GM19372 (cell line): ENCODE results near the gene FBXO38.

Experiments
- ATAC-seq: cut with Tn5 transposase; IDR thresholded peaks from one replicate; pipeline ENCODE4 v1.9.1; 2021; ENCODE audit warnings: mild to moderate bottlenecking, low read depth, moderate library complexity; ENCODE audit not compliant: unreplicated experiment

FBXO38 gene

GRCh38 chr5:148383564-148384379 is at the start of gene FBXO38:
Gene FBXO38 (plus strand): TSS chr5:148383958. CDS start chr5:148394777, 10,819 bp downstream.
- peak; percentile 99 for ATAC-seq

GRCh38 chr5:148335259-148335658 is 48.5 kb upstream of the FBXO38 start, which contains the start of gene SPINK9:
Gene SPINK9 (plus strand): TSS chr5:148335559. CDS start chr5:148335614, 55 bp downstream.
- ATAC-seq, result no peak

- ATAC-seq, result no peak
Observed at GRCh38 chr5:148336704-148337435, 46.9 kb upstream of the FBXO38 start.

DNA sequence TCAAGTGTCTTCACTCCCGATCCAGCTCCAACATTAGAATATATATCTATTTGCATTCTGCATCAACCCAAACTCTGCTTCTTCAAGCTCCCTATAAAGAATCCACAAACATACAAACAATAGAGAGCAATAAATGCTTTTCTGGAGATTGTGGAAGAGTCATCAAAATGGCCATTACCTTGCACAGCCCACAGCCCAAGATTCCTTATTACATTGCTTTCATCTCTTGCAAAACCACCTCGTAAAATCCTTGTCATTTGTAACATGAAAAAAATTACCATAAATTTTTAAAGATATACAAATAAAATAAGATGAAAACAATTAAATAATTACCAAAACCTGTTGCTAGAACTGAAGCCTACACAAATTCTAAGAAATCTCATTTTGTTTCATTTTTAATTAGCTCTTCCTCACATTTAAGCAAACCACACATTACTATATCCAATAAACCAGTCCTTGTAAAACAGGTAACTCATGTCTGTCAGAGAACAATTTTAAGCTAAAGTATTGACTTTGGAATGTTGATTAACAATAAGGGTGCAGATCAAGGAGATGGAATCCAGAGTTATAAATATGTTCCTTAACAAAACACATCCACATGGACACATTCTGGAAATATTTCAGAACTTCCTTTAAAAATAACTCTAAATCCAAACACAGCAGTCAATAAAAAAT is 41.2 kb upstream of the FBXO38 start:
- ATAC-seq, result no peak

GRCh38 chr5:148343046-148343407 is 40.7 kb upstream of the FBXO38 start:
- ATAC-seq, result no peak

DNA sequence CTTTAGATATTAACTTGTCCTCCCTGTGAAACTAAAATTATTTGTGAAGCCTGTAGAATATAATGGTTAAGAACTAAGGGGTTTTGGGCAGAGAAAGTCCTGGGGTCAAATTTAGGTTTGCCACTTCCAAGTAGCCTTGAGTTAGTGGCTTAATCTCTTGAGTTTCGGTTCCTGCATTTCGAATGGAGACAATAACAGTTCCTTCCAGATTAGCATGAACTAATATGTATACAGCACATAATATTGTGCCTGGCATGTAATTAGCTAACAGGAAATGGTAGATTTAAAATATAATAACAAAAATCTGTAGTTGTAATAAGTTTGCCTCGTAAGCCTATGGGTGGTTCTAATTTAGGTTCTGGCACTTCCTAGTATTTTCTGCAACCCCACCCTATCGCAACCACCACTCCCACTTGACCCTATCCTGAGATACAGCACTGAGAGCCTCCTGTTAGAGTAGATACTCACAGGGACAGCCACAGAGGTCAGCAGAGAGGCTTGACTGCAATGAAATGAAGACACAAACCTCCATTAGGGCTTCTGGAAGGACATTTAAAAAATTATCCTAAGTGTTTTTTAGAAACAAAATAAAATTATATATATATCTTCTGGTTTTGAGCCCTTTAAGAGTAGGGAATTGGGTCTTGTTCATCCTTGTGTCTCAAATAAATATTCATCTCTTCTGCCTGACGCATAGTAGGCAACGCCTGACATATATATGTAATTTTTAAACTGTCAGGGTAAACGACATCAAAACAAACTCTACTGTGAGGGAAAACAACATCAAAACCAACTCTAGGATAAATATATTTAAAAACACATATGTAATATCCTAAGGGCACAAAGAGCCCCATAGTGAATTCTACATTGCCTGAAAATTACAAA is 39.9 kb upstream of the FBXO38 start:
- ATAC-seq, result no peak

- ATAC-seq, result no peak
Observed at GRCh38 chr5:148347706-148348105, 36.1 kb upstream of the FBXO38 start.

- ATAC-seq, result no peak
Observed at GRCh38 chr5:148352696-148353095, 31.1 kb upstream of the FBXO38 start.

DNA sequence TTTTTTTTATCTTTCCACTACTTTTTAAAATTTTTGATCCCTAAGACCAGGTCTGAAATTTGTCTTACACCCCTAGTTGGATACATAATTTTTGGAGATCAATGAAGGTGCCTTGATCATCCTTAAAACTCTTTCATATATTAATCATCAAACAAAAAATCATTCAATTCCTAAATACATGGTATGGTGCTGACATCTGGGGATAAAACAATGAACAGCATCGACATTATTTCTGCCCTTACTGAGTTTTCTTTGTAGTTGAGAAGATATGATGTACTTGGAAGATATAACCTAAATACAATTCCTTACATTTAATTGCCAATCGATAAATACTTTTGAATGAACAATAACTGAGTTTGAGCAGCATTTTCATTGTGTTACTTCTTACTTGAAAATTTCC is 30.1 kb upstream of the FBXO38 start:
- ATAC-seq, result no peak

DNA sequence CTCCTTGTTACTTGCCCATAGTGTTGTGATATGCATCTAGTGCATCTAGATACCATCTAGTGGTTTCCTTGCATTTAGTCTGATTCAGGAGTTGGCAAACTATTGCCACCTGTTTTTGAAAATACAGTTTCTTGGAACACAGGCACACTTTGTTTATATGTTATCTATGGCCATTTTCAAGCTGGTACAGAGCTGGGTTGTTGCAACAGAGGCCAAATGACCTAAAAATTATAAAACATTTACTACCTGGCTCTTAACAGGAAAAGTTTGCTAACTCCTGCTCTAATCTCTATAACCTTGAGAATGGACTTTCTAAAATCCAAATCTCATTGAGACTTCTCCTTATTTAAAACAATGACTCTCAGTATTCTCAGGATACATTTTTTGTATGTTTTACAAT is 19.4 kb upstream of the FBXO38 start:
- ATAC-seq, result no peak

DNA sequence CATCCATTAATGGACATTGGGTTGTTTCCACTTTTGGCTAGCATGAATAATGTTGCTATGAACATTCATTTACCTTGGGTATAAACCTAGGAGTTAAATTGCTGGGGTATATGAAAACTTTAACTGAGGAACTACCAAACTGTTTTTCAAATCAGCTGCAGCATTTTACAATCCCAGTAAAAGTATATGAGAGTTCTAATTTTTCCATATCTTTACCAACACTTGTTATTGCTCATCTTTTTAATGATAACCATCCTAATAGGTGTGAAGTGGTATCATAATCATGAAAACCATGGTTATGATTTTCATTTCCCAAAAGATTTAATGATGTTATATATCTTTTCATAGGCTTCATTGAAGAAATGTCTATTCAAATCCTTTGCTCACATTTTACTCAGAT is 15.5 kb upstream of the FBXO38 start:
- ATAC-seq, result no peak

DNA sequence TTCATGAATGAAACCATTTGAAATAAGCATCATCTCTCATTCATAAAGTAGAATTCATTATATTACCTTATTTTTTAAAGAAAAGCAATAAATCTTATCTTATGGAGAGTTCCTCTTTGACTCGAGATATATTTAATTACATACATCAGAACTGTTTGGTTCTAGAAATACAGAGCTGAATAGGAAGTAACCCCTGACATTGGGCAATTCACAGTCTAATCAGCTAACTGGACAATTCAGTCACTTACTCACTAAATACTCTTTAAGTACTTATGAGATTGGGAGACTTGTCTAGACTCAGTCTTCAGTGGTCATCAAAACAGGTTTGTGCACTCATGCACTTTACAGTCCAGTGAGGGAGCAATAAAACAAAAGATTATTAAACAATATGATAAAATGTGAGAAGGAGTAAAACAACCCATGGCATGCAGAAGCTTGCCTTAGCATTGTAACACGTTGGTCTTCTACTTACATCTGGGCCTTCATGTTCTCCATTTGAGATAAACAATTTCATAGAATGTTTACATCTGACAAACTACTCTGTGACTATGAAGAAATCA is 11.5 kb upstream of the FBXO38 start:
- ATAC-seq, result no peak

- no peak for ATAC-seq
Observed at GRCh38 chr5:148372893-148373292, 10.9 kb upstream of the FBXO38 start.

GRCh38 chr5:148374690-148375360 is 8.9 kb upstream of the FBXO38 start:
- ATAC-seq, result peak; percentile 89

DNA sequence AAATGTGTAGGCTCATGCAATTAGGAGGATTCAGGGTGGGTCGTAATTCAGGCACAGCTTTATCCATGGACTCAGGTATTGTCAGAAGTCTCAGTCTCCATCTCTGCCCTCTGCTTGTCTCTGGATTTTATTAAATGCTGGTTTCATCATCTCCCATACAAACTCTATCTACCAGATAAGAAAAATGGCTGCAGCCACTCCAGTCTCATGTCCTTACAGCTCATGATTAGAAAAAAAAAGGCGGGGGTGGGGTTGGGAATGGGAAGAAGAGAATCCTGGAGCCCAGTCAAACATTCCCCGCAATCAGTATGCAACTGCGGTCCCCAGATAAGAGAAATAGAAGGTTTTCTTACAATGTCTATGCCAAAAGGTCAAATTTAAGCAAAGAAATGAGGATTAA is 7.6 kb upstream of the FBXO38 start:
- no peak for ATAC-seq

- no peak for ATAC-seq
Observed at GRCh38 chr5:148378670-148379069, 5.1 kb upstream of the FBXO38 start.

DNA sequence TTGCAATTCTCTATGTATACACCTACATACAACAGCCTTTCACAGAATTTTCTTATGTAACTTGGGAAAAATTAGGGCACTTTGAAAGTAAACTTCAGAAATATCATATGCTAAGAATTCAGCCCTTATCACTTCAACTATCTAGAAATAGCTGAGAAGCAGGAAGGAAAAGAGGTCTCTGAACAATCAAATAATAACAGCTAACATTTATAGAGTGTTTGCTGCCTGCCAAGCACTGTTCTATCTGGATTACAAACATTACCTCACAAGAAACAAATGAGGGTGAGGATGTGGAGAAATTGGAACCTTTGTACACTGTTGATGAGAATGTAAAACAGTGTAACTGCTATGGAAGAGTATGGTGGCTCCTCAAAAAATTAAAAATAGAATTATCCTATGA is 4.4 kb upstream of the FBXO38 start:
- ATAC-seq, result no peak

GRCh38 chr5:148381906-148382305 is 1.9 kb upstream of the FBXO38 start:
- no peak for ATAC-seq

DNA sequence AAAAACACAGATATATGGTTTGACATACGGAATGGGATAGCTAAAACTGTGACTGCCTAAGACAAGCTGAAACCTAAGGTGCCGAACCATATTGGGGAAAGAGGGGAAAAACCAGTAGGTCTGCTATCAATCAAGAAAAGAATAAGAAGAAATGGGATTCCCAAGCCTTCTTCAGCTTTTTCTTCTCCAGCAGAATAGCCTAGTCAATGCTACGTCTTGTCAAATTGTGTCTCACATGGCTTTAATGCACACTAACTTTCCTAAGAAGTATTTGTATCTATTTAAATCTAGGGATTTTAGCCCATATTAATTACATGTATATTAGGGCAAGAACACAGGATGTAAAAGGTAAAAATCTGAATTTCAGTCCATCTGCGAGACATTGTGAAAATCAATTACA is 797 bp upstream of the FBXO38 start:
- no peak for ATAC-seq

DNA sequence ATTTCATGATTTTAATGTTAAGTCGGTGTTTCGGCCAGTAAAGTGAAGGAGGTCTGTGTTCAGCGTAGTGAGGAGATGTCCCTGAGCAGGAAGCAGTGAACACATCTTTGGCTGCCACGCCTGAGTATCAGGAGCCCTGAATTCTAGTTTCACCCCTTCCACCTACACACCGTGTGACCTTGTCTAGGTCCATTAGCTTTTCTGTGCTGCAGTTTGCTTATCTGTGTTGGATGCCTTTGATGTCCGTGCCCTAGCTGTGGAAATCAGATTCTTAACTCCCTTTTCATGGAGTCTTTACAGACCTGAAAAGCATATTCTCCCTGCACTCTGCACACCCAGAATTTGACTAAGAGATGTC is 601 bp downstream of the FBXO38 start:
- peak; percentile 15 for ATAC-seq
